Activated CD8-positive, alpha-beta memory T cell treated with anti-CD3 and anti-CD28 coated beads, Interleukin-2, amount 10 ng/mL, durations not matched to agents 7 days and 5 days (primary cell): ENCODE results near the gene S100A3. TPM values are rescaled to one million over a fixed set of nuclear protein-coding genes. Genes with fewer than 3 reads are reported as not detected.
"Not testable (repeated sequence)": the region's sequence is repeated elsewhere in the genome, so short reads cannot be mapped to it uniquely, and the experiment has no call there.

ENCODE experiments used
- ATAC-seq: fragments of 150-1000 bp; cut with Tn5 transposase; one replicate; pipeline ENCODE4 v1.10.0; 2021; ENCODE audit warnings: moderate library complexity
- CTCF ChIA-PET: fragments of 350-600 bp; sonication (Branson Sonifier 250); formaldehyde crosslinking; loops from one replicate; lab custom pipeline; 2021; ENCODE audit warnings: antibody characterized with exemption; lab: Charles Lee
- DNase-seq: peaks from one replicate; pipeline ENCODE4 v3.0.0-alpha.2; 2020
- H3K27ac Mint-ChIP-seq: one replicate; pipeline ENCODE4 v1.8.0; 2021; ENCODE audit warnings: mild to moderate bottlenecking, mixed read lengths
- H3K27me3 Mint-ChIP-seq: one replicate; pipeline ENCODE4 v1.8.0; 2021; ENCODE audit warnings: mixed read lengths
- H3K36me3 Mint-ChIP-seq: one replicate; pipeline ENCODE4 v1.8.0; 2021; ENCODE audit warnings: mild to moderate bottlenecking, mixed read lengths
- H3K4me1 Mint-ChIP-seq: one replicate; pipeline ENCODE4 v1.8.0; 2021; ENCODE audit warnings: mixed read lengths
- H3K4me3 Mint-ChIP-seq: one replicate; pipeline ENCODE4 v1.8.0; 2021; ENCODE audit warnings: mild to moderate bottlenecking, moderate library complexity, mixed read lengths
- H3K9me3 Mint-ChIP-seq: one replicate; pipeline ENCODE4 v1.8.0; 2022; ENCODE audit warnings: low read depth, mixed read lengths
- total RNA-seq, 2 experiments: library from RNA; stranded (reverse); gene quantifications; one replicate each; pipeline ENCODE4 v1.2.3, GENCODE V29; 2021

The S100A3 gene, protein sequence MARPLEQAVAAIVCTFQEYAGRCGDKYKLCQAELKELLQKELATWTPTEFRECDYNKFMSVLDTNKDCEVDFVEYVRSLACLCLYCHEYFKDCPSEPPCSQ
- not detected for total RNA-seq

DNA sequence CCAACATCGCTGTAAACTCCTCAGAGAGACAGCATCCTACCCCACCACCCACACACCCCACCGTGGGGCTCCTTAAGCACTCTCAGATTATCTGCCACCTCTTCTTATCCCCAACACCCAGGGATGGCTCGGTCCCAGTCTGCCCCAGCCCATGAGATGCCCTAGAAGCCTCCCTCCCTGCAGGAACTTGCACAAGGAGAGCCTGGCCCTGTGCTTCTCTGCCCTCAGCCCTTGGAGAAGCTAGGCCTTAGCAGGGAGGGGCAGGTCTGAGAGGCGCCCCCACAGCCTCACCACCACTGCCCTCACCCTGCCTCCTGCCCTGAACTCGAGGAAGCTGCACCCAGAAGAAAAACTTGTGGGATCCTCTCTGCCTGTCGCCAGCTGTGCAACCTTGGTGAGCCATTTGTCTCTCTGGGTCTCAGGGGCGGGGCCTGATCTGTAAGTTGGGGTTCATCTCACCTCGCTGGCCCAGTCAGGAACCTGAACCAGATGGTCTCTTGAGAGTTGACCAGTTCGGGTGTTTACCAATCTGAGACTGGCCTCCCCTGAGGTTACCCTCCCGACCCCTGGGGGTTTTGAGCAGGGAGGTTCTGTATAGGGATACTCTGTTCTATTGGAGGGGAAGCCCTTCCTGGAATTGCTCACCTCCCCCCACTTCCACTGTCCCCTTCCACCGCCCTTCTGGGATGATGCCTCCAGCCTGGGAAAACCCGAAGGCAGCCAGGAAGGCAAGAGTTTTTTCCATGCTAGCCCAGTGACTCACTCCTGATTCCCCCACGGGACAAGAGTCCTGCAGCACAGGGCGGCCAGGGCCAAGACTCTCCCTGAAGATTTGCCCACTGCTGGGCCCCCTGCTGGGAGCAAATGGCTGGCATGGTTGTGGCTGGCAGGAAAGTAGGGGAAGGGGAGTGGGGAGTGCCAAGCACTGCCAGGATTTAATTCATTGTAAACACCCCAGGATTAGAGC, at the start of gene S100A3:
S100A3 (minus strand) TSS at position 537 of the 967 bp plus-strand sequence. CDS start 773 bp downstream, outside the sequence.
- Mint-ChIP-seq H3K9me3 (no peaks in the 10 kb centered on the region), H3K4me3 (no peak within 1 kb of the TSS), H3K36me3 (peaks cover 16% of the 10 kb centered on the region), H3K27me3 (peaks cover 3% of the 10 kb centered on the region), H3K27ac (no peak within 1 kb of the TSS), H3K4me1 (peaks cover 48% of the 10 kb centered on the region)
- no peak for DNase-seq
- CTCF ChIA-PET: interaction anchor here (1.5 to 8.9 kb wide), 5 partner anchors 15 to 38 kb away, joined by 4 to 124 read pairs (median 10); partner anchors contain the start of gene S100A6
- ATAC-seq: no peak

DNA sequence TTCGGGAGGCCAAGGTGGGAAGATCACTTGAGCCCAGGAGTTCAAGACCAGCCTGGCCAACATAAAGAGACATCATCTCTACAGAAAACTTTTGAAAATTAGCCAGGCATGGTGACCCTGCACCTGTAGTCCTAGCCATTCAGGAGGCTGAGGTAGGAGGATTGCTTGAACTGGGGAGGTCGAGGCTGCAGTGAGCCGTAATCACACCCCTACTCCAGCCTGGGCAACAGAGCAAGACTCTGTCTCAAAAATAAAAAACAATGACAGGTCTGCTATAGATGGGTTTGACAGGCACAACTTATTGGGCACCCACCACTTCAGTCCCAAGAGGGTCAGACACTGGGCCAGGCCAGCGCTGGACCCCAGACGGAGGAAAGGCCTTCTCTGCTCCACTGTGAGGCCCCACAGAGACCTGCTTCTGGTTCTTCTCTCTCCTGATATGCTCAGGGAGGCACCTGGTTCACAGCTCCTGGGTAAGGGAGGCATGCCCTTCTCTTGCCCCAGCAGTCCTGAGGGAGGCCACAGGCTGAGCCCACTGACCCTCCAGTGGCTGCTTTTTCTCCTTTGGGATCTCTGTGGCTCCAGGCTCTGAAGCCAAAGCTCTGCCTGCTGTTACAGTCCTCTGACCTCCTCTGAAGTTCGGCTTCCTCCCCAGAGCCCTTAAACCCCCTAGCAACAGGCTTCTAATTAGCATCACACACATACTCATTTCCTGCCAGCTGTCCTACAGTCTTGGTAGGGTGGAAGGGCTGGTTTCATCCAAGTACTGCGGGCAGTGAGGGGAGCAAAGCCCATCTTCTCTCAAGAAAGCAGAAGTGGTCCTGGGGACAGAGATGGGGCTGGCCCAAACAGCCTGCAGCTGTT, 49.5 kb upstream of the S100A3 start:
- peaks cover 14% of the 10 kb centered on the region for H3K4me1 Mint-ChIP-seq
- no peaks in the 10 kb centered on the region for H3K27me3 Mint-ChIP-seq
- DNase-seq: peak; percentile 46
- CTCF ChIA-PET: interaction anchor here (1.2 kb wide), 1 partner anchor 26 kb away, joined by 4 read pairs; no protein-coding TSS in a partner anchor
- ATAC-seq: peak; percentile 80
- H3K4me3 Mint-ChIP-seq: no peak overlapping the region
- H3K9me3 Mint-ChIP-seq: no peaks in the 10 kb centered on the region
- H3K27ac Mint-ChIP-seq: no peak overlapping the region
- no peaks in the 10 kb centered on the region for H3K36me3 Mint-ChIP-seq

DNA sequence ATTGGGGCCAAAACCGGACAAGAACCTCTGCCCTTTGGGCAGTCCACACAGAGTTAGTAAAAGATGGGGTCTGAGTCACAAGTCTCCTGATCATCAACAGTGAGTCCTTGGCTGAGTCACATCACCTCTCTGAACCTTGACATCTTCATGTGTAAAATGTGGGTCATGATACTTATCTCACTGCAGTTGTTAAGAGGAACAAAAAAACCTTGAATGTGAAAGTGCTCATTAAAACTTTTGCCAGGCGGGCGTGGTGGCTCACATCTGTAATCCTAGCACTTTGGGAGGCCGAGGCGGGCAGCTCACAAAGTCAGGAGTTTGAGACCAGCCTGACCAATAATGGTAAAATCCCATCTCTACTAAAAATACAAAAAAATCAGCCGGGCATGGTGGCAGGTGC, 48.1 kb upstream of the S100A3 start:
- no peak overlapping the region for H3K4me3 Mint-ChIP-seq
- CTCF ChIA-PET: interaction anchor here (1.2 kb wide), 1 partner anchor 25 kb away, joined by 4 read pairs; no protein-coding TSS in a partner anchor
- H3K27me3 Mint-ChIP-seq: no peaks in the 10 kb centered on the region
- H3K9me3 Mint-ChIP-seq: no peaks in the 10 kb centered on the region
- DNase-seq (no peak), ATAC-seq (peak; percentile 27)
- peaks cover 11% of the 10 kb centered on the region for H3K4me1 Mint-ChIP-seq
- no peak overlapping the region for H3K27ac Mint-ChIP-seq
- no peaks in the 10 kb centered on the region for H3K36me3 Mint-ChIP-seq

DNA sequence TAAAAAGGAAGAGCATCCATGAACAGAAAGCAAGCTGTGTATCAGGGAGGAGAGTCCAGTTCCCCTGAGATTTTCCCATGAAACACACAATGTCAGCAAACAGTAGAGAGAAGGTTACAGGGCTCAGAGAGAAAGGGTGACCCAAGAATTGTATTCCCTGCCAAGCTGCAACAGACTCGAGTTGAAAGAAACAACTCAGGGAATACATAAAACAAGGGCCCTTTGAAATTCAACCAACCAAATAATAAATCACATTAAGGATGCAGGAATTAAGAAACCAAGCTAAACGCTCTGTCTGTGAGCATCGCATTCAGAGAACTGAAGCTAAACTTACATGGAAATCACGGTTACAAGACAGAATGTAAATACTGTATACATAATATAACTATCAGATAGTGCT, 43.7 kb upstream of the S100A3 start:
- CTCF ChIA-PET: interaction anchor here (0.9 kb wide), 1 partner anchor 97 kb away, joined by 3 read pairs; no protein-coding TSS in a partner anchor
- H3K4me3 Mint-ChIP-seq: no peak overlapping the region
- peaks cover 1% of the 10 kb centered on the region for H3K27me3 Mint-ChIP-seq
- ATAC-seq: no peak
- no peak overlapping the region for H3K27ac Mint-ChIP-seq
- no peak for DNase-seq
- H3K4me1 Mint-ChIP-seq: peaks cover 3% of the 10 kb centered on the region
- no peaks in the 10 kb centered on the region for H3K36me3 Mint-ChIP-seq
- H3K9me3 Mint-ChIP-seq: no peaks in the 10 kb centered on the region

DNA sequence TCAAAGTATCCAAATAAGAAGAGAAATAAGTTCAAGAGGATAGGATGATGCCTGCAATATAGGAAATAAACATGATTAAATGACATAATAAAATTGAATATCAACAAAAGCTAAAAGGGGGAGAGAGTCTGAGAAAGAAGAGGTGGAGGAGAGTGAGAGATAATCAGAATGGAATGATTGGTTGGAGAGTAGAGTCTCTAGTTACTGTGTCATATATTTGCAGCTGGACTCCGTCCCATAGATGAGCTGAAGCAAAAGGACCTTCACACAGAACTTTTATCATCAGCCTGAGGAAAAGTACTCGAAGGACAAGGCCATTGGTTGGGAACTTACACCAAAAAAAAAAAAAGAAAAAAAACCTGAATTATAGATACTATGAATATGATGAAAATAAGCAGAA, 39.4 kb upstream of the S100A3 start:
- ATAC-seq: no peak
- CTCF ChIA-PET: no interaction called here

DNA sequence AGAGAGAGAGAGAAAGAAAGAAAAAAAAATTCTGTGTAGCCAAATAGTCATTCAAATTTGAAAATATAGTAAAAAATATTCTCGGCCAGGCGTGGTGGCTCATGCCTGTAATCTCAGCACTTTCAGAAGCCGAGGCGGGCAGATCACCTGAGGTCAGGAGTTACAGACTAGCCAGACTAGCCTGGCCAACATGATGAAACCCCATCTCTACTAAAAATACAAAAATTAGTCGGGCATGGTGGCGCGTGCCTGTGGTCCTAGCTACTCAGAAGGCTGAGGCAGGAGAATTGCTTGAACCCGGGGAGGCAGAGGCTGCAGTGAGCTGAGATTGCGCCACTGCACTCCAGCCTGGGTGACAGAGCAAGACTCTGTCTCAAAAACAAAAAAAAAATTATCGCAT, 39.0 kb upstream of the S100A3 start:
- not testable (repeated sequence) for H3K4me1 Mint-ChIP-seq

More for the DNA sequence above, 39.4 kb upstream of the S100A3 start:
- Mint-ChIP-seq H3K27me3 (peaks cover 19% of the 10 kb centered on the region), H3K27ac (no peak overlapping the region), H3K4me1 (no peaks in the 10 kb centered on the region), H3K36me3 (no peaks in the 10 kb centered on the region), H3K9me3 (no peaks in the 10 kb centered on the region), H3K4me3 (no peak overlapping the region)
- DNase-seq: no peak

DNA sequence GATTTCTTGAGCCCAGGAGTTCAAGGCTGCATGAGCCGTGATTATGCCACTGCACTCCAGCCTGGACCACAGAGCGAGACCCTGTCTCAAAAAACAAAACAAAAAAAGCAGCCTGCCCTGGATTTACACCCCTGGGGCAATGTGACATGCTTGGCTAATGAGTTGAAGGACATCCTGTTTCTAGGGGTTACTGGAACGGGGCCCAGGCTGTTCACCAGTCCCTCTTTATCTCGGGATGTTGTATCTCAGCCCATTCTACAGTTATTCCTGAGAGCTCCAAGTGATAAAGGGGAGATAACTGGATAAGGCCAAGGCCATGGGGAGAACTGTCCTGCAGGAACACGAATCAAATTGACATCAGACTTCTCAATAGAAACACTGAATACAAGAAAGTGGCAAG, 38.3 kb upstream of the S100A3 start:
- CTCF ChIA-PET: interaction anchor here (0.9 kb wide), 1 partner anchor 77 kb away, joined by 3 read pairs; no protein-coding TSS in a partner anchor
- no peaks in the 10 kb centered on the region for H3K36me3 Mint-ChIP-seq
- ATAC-seq (no peak), DNase-seq (no peak)
- H3K4me3 Mint-ChIP-seq: no peak overlapping the region
- H3K27me3 Mint-ChIP-seq: peaks cover 19% of the 10 kb centered on the region
- no peaks in the 10 kb centered on the region for H3K9me3 Mint-ChIP-seq
- no peaks in the 10 kb centered on the region for H3K4me1 Mint-ChIP-seq
- H3K27ac Mint-ChIP-seq: no peak overlapping the region

More for the DNA sequence above, 39.0 kb upstream of the S100A3 start:
- H3K4me3 Mint-ChIP-seq, CTCF ChIA-PET, H3K9me3 Mint-ChIP-seq, DNase-seq, H3K27ac Mint-ChIP-seq, ATAC-seq, H3K36me3 Mint-ChIP-seq: not testable (repeated sequence)
- H3K27me3 Mint-ChIP-seq: peaks cover 19% of the 10 kb centered on the region

DNA sequence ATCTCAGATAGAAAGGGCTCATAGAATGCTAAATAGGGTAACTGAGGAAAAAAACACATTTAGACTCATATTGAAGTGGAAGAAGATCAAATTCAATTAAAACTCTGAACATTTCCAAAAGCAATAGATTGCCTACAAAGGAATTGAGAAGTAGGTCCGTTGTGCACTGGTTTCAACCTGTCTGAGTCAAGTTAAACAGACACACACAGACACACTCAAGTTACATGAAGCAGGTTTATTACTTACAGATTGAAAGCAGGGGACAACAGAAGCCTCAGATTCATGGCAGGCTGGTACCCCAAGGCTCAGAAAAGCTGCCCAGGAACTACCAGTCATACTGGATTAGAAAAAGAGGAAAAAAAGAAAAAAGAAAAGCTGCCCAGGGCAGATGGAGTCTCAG, 37.3 kb upstream of the S100A3 start:
- ATAC-seq: no peak

DNA sequence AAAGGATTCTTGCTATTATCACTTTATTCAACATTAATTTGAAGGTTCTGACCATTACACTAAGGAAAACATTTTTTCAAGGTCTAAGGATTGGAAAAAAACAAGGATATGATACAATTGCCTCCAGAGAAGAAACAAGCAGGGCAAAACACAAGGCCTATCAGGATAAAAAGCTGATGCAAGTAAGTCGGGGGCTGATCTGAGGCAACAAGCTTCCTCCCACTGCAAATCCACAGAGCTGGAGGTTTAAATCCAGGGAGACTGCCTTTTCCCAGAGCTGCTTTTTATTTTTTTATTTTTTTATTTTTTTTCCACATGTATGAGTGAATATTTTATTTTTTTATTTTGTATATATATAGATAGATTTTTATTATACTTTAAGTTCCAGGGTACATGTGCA, 35.9 kb upstream of the S100A3 start:
- DNase-seq (no peak), ATAC-seq (no peak)
- H3K4me1 Mint-ChIP-seq: no peaks in the 10 kb centered on the region
- CTCF ChIA-PET: interaction anchor here (0.6 to 1.6 kb wide), 3 partner anchors 11 to 340 kb away, joined by 3 to 5 read pairs (median 3); no protein-coding TSS in a partner anchor
- no peak overlapping the region for H3K27ac Mint-ChIP-seq
- no peak overlapping the region for H3K4me3 Mint-ChIP-seq
- H3K9me3 Mint-ChIP-seq: no peaks in the 10 kb centered on the region
- H3K36me3 Mint-ChIP-seq: no peaks in the 10 kb centered on the region
- H3K27me3 Mint-ChIP-seq: peaks cover 19% of the 10 kb centered on the region

More for the DNA sequence above, 37.3 kb upstream of the S100A3 start:
- Mint-ChIP-seq H3K27ac (no peak overlapping the region), H3K4me1 (no peaks in the 10 kb centered on the region), H3K36me3 (no peaks in the 10 kb centered on the region), H3K27me3 (peaks cover 19% of the 10 kb centered on the region), H3K9me3 (no peaks in the 10 kb centered on the region), H3K4me3 (no peak overlapping the region)
- no peak for DNase-seq
- CTCF ChIA-PET: interaction anchor here (0.7 to 1.6 kb wide), 3 partner anchors 9 to 65 kb away, joined by 3 read pairs; partner anchors contain the start of gene S100A1

DNA sequence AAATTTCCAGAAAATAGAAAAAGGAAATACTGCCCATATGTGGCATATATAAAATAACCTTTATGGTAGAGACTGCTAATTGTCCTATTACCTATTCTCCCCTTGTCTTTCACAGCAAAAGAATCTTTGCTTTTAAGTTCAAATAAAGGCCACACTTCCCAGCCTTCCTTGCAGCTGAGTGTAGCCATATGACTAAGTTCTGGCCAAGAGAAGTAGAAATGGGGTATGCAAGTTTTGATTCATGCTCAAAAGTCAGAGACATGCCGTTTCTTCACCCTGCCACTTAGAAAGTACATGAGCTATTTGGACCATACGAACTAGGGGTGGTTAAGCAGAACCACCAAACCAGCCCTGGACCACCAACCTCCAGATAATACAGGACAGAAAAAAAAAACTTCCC, 34.9 kb upstream of the S100A3 start:
- no peak for DNase-seq
- Mint-ChIP-seq H3K27me3 (peaks cover 25% of the 10 kb centered on the region), H3K9me3 (no peaks in the 10 kb centered on the region), H3K27ac (no peak overlapping the region), H3K4me1 (no peaks in the 10 kb centered on the region), H3K36me3 (no peaks in the 10 kb centered on the region), H3K4me3 (no peak overlapping the region)
- CTCF ChIA-PET: no interaction called here
- ATAC-seq: no peak

DNA sequence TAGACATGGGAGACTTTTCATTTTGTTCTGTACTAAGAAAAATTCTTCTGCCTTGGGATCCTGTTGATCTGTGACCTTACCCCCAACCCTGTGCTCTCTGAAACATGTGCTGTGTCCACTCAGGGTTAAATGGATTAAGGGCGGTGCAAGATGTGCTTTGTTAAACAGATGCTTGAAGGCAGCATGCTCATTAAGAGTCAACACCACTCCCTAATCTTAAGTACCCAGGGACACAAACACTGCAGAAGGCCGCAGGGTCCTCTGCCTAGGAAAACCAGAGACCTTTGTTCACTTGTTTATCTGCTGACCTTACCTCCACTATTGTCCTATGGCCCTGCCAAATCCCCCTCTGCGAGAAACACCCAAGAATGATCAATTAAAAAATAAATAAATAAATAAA, 34.5 kb upstream of the S100A3 start:
- H3K36me3 Mint-ChIP-seq, CTCF ChIA-PET, ATAC-seq, H3K27ac Mint-ChIP-seq, H3K4me1 Mint-ChIP-seq, H3K9me3 Mint-ChIP-seq, H3K4me3 Mint-ChIP-seq, DNase-seq: not testable (repeated sequence)
- peaks cover 30% of the 10 kb centered on the region for H3K27me3 Mint-ChIP-seq

DNA sequence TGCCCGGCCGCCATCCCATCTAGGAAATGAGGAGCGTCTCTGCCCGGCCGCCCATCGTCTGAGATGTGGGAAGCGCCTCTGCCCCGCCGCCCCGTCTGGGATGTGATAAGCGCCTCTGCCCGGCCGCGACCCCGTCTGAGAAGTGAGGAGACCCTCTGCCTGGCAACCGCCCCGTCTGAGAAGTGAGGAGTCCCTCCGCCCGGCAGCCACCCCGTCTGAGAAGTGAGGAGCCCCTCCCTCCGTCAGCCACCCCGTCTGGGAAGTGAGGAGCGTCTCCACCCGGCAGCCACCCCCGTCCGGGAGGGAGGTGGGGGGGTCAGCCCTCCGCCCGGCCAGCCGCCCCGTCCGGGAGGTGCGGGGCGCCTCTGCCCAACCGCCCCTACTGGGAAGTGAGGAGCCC, 33.8 kb upstream of the S100A3 start:
- ATAC-seq, H3K4me1 Mint-ChIP-seq, H3K4me3 Mint-ChIP-seq, DNase-seq, CTCF ChIA-PET, H3K36me3 Mint-ChIP-seq, H3K9me3 Mint-ChIP-seq, H3K27ac Mint-ChIP-seq: not testable (repeated sequence)
- peaks cover 36% of the 10 kb centered on the region for H3K27me3 Mint-ChIP-seq

DNA sequence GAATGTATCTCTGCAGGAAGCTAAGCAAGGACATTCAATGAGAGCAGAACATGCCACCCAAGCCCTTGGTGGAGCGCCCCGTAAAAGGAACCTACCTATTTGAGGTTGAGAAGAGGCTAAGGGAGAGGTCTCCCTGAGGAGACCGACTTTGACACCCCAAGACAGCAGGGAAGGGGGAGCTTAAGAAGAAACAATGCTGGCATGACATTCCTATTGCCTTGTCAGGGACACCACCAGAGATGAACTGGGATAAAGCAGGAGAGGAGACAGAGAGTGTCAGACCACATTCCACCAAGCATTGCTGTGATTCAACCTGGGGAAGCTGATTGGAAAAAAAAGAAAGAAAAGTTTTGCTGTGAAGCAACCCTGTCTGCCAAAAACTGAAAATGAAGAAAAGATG, 29.9 kb upstream of the S100A3 start:
- DNase-seq: no peak
- Mint-ChIP-seq H3K27me3 (peaks cover 33% of the 10 kb centered on the region), H3K27ac (no peak overlapping the region), H3K36me3 (no peaks in the 10 kb centered on the region), H3K9me3 (no peaks in the 10 kb centered on the region), H3K4me3 (no peak overlapping the region), H3K4me1 (no peaks in the 10 kb centered on the region)
- no peak for ATAC-seq
- CTCF ChIA-PET: interaction anchor here (1.3 kb wide), 1 partner anchor 46 kb away, joined by 4 read pairs; no protein-coding TSS in a partner anchor
